Activated naive CD4-positive, alpha-beta T cell treated with anti-CD3 and anti-CD28 coated beads, Interleukin-2, amount 10 ng/mL, durations not matched to agents 7 days and 5 days (primary cell): ENCODE results near the gene MTMR2.

Experiments
- CTCF ChIA-PET: fragments of 350-600 bp; sonication (Branson Sonifier 250); formaldehyde crosslinking; loops from one replicate; lab custom pipeline; 2021; ENCODE audit warnings: antibody characterized with exemption; lab: Charles Lee
- DNase-seq: peaks from one replicate; pipeline ENCODE4 v3.0.0-alpha.2; 2020
- H3K27ac Mint-ChIP-seq: one replicate; pipeline ENCODE4 v1.8.0; 2021; ENCODE audit warnings: mild to moderate bottlenecking, moderate library complexity, mixed read lengths
- H3K27me3 Mint-ChIP-seq: one replicate; pipeline ENCODE4 v1.8.0; 2021; ENCODE audit warnings: mild to moderate bottlenecking, mixed read lengths
- H3K36me3 Mint-ChIP-seq: one replicate; pipeline ENCODE4 v1.8.0; 2021; ENCODE audit warnings: mixed read lengths
- H3K4me1 Mint-ChIP-seq: one replicate; pipeline ENCODE4 v1.8.0; 2021; ENCODE audit warnings: mixed read lengths
- H3K4me3 Mint-ChIP-seq: one replicate; pipeline ENCODE4 v1.8.0; 2021; ENCODE audit warnings: mild to moderate bottlenecking, moderate library complexity, mixed read lengths
- H3K9me3 Mint-ChIP-seq: one replicate; pipeline ENCODE4 v1.8.0; 2021; ENCODE audit warnings: mixed read lengths

The MTMR2 gene

GRCh38 chr11:95912902-95913560 is 10.9 kb downstream of the MTMR2 start:
- Mint-ChIP-seq H3K4me1 (no peaks in the 10 kb centered on the region), H3K9me3 (no peaks in the 10 kb centered on the region), H3K27me3 (no peaks in the 10 kb centered on the region), H3K4me3 (no peak overlapping the region), H3K36me3 (no peaks in the 10 kb centered on the region), H3K27ac (no peak overlapping the region)
- DNase-seq, result no peak
- CTCF ChIA-PET, result interaction anchor here (0.7 to 1.1 kb wide), 2 partner anchors 11 to 16 kb away, joined by 3 read pairs; no protein-coding TSS in a partner anchor

DNA sequence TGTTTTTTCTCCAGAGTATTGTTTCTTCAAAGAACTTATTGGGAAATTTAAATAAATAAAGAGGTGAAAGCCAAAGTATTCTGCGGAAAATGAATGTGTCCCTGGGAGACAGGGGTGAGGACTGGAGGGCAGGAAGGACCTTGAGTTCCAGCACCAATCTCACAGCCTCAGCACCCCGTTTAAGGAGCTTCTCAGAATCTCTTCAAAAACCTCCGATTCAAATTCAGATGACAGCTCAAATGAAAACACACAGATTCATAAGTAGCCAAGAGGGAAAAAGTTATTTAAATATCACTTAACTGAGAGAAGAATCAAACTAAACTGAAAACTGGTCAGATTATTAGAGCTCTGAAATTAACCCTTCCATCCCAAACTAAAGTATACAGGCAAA is 12.5 kb downstream of the MTMR2 start:
- CTCF ChIA-PET, result no interaction called here
- H3K4me3 Mint-ChIP-seq, result no peak overlapping the region
- no peaks in the 10 kb centered on the region for H3K27me3 Mint-ChIP-seq
- no peak for DNase-seq
- no peaks in the 10 kb centered on the region for H3K9me3 Mint-ChIP-seq
- H3K36me3 Mint-ChIP-seq, result no peaks in the 10 kb centered on the region
- no peaks in the 10 kb centered on the region for H3K4me1 Mint-ChIP-seq
- H3K27ac Mint-ChIP-seq, result no peak overlapping the region

DNA sequence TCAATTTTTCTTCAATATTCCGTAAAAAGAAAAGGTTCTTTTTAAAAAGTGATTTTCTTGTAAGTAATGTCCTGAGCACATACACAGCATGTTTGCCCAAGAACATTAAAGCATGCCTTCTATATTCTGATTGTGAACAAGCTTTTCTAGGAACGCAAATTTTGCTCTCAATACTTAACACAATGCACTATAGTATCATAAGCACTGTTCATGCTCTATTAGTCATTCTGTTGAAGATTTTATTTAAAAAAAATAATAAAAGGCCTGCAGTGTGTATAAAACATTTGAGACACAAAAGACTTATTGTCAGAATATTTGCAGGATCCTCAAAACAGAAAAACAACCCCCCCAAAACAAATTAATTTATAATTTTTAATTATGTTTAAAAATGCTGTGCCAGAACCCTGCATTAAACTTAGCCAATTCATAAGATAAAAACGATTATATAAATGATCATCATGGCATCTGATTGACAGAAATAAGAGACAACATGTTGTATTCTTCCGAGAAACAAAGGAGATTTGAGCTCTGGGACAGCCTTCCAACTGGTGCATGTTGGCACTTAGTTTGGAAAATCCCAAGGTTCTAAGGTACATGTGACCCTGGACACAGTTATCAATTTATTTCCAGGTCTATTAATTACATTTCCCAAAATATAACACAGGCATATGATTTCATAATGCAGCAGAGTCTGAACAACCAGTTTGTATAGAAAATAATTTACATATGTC is 13.1 kb downstream of the MTMR2 start:
- Mint-ChIP-seq H3K4me1 (no peaks in the 10 kb centered on the region), H3K27ac (no peak overlapping the region)

GRCh38 chr11:95908826-95909225 is 15.1 kb downstream of the MTMR2 start:
- DNase-seq, result no peak
- no peaks in the 10 kb centered on the region for H3K36me3 Mint-ChIP-seq
- H3K9me3 Mint-ChIP-seq, result no peaks in the 10 kb centered on the region
- no peaks in the 10 kb centered on the region for H3K4me1 Mint-ChIP-seq
- H3K4me3 Mint-ChIP-seq, result no peak overlapping the region
- CTCF ChIA-PET, result no interaction called here
- H3K27ac Mint-ChIP-seq, result no peak overlapping the region
- no peaks in the 10 kb centered on the region for H3K27me3 Mint-ChIP-seq

More for the DNA sequence above, 13.1 kb downstream of the MTMR2 start:
- DNase-seq, result no peak
- Mint-ChIP-seq H3K4me3 (no peak overlapping the region), H3K27me3 (no peaks in the 10 kb centered on the region), H3K9me3 (no peaks in the 10 kb centered on the region), H3K36me3 (no peaks in the 10 kb centered on the region)
- CTCF ChIA-PET, result no interaction called here

DNA sequence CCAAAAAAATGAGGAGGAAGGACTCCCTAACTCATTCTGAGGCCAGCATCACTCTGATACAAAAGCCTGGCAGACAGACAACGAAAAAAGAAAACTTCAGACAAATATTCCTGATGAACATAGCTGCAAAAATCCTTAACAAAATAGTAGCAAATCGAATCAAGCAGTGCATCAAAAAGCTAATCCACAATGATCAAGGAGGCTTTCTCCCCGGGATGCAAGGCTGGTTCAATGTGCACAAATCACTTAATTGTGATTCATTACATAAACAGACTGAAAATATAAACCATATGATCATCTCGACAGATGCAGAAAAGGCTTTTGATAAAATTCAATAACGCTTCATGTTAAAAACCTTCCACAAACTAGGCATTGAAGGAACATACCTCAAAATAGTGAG is 16.4 kb downstream of the MTMR2 start:
- CTCF ChIA-PET, result no interaction called here

DNA sequence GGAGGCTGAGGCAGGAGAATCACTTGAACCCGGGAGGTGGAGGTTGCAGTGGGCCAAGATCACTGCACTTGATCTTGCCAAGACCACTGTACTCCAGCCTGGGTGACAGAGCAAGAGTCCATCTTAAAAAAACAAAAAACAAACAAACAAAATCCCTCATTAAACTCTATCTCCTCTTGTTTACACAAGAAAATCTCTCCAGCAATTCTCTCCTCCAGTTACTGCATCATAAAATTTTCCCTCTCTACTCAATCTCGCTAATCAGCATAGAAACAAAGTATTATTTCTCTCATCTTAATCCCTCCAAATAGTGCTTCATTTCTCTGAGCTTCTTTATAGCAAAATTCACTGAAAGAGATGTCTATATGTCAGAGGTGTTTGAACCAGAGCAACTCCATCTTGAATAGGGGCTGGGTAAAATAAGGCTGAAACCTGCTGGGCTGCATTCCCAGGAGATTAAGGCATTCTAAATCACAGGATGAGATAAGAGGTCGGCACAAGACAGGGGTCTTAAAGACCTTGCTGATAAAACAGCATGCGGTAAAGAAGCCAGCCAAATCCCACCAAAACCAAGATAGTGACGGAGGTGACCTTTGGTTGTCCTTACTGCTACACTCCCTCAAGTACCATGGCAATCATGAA is 19.8 kb downstream of the MTMR2 start:
- H3K27ac Mint-ChIP-seq, result no peak overlapping the region
- H3K4me3 Mint-ChIP-seq, result no peak overlapping the region
- H3K4me1 Mint-ChIP-seq, result no peaks in the 10 kb centered on the region
- H3K27me3 Mint-ChIP-seq, result no peaks in the 10 kb centered on the region
- DNase-seq, result no peak
- H3K9me3 Mint-ChIP-seq, result no peaks in the 10 kb centered on the region
- CTCF ChIA-PET, result no interaction called here
- no peaks in the 10 kb centered on the region for H3K36me3 Mint-ChIP-seq

More for the DNA sequence above, 16.4 kb downstream of the MTMR2 start:
- no peak overlapping the region for H3K27ac Mint-ChIP-seq
- no peaks in the 10 kb centered on the region for H3K4me1 Mint-ChIP-seq
- no peaks in the 10 kb centered on the region for H3K36me3 Mint-ChIP-seq
- H3K27me3 Mint-ChIP-seq, result no peaks in the 10 kb centered on the region
- no peak overlapping the region for H3K4me3 Mint-ChIP-seq
- no peak for DNase-seq
- no peaks in the 10 kb centered on the region for H3K9me3 Mint-ChIP-seq

- Mint-ChIP-seq H3K4me1 (no peaks in the 10 kb centered on the region), H3K9me3 (no peaks in the 10 kb centered on the region), H3K36me3 (no peaks in the 10 kb centered on the region), H3K4me3 (no peak overlapping the region), H3K27me3 (no peaks in the 10 kb centered on the region), H3K27ac (no peak overlapping the region)
- DNase-seq, result no peak
- CTCF ChIA-PET, result no interaction called here
Observed at GRCh38 chr11:95898782-95899181, 25.1 kb downstream of the MTMR2 start.

GRCh38 chr11:95897731-95898130 is 26.2 kb downstream of the MTMR2 start:
- DNase-seq, result no peak
- H3K27me3 Mint-ChIP-seq, result no peaks in the 10 kb centered on the region
- CTCF ChIA-PET, result interaction anchor here (0.8 to 1.3 kb wide), 2 partner anchors 15 to 16 kb away, joined by 3 read pairs; no protein-coding TSS in a partner anchor
- H3K4me3 Mint-ChIP-seq, result no peak overlapping the region
- H3K9me3 Mint-ChIP-seq, result no peaks in the 10 kb centered on the region
- H3K36me3 Mint-ChIP-seq, result no peaks in the 10 kb centered on the region
- H3K4me1 Mint-ChIP-seq, result no peaks in the 10 kb centered on the region
- H3K27ac Mint-ChIP-seq, result no peak overlapping the region

- Mint-ChIP-seq H3K27ac (no peak overlapping the region), H3K36me3 (no peaks in the 10 kb centered on the region), H3K4me3 (no peak overlapping the region), H3K4me1 (no peaks in the 10 kb centered on the region), H3K27me3 (no peaks in the 10 kb centered on the region), H3K9me3 (no peaks in the 10 kb centered on the region)
- no peak for DNase-seq
- CTCF ChIA-PET, result no interaction called here
Observed at GRCh38 chr11:95895815-95896214, 28.1 kb downstream of the MTMR2 start.

DNA sequence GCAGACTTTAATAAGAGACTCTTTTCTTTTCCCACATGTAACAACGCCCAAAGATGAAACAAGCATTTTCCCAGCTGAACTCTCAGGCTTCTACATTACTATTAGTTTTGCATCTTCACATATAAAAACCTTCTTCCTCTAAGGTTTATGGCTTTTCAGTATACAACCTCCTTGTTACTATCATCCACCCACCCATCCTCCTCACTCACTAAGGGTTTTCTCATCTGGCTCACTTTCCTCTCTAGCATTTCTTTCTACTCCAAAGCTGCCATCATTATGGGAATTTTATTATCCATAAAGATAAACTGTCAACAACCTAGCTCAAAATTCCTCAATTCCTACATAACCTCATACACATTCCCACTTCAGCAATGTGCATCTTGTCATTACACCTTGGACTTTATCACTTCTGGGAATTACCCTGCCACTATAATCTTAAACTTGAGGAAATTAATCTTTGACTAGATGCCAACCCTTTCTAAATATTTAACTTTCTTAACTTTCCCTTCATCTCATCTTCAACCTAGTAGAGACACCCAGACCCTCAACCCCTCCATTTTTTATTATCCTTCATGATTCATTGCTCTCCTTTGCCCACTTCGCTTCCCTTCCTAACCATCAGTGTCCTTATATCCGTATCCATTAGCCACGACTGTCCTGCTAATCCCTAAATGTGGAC is 30.9 kb downstream of the MTMR2 start:
- DNase-seq, result no peak
- CTCF ChIA-PET, result no interaction called here

GRCh38 chr11:95892492-95892891 is 31.4 kb downstream of the MTMR2 start:
- Mint-ChIP-seq H3K9me3 (no peaks in the 10 kb centered on the region), H3K36me3 (no peaks in the 10 kb centered on the region), H3K4me1 (peaks cover 5% of the 10 kb centered on the region), H3K27ac (no peak overlapping the region), H3K27me3 (no peaks in the 10 kb centered on the region), H3K4me3 (no peak overlapping the region)
- CTCF ChIA-PET, result no interaction called here
- no peak for DNase-seq

More for the DNA sequence above, 30.9 kb downstream of the MTMR2 start:
- H3K36me3 Mint-ChIP-seq, result no peaks in the 10 kb centered on the region
- H3K4me1 Mint-ChIP-seq, result peaks cover 5% of the 10 kb centered on the region
- H3K4me3 Mint-ChIP-seq, result no peak overlapping the region
- H3K27me3 Mint-ChIP-seq, result no peaks in the 10 kb centered on the region
- H3K27ac Mint-ChIP-seq, result no peak overlapping the region
- no peaks in the 10 kb centered on the region for H3K9me3 Mint-ChIP-seq

- CTCF ChIA-PET, result no interaction called here
- H3K27me3 Mint-ChIP-seq, result no peaks in the 10 kb centered on the region
- H3K4me1 Mint-ChIP-seq, result peaks cover 5% of the 10 kb centered on the region
- no peak for DNase-seq
- no peak overlapping the region for H3K27ac Mint-ChIP-seq
- no peak overlapping the region for H3K4me3 Mint-ChIP-seq
- no peaks in the 10 kb centered on the region for H3K9me3 Mint-ChIP-seq
- no peaks in the 10 kb centered on the region for H3K36me3 Mint-ChIP-seq
Observed at GRCh38 chr11:95891423-95892170, 32.3 kb downstream of the MTMR2 start.

DNA sequence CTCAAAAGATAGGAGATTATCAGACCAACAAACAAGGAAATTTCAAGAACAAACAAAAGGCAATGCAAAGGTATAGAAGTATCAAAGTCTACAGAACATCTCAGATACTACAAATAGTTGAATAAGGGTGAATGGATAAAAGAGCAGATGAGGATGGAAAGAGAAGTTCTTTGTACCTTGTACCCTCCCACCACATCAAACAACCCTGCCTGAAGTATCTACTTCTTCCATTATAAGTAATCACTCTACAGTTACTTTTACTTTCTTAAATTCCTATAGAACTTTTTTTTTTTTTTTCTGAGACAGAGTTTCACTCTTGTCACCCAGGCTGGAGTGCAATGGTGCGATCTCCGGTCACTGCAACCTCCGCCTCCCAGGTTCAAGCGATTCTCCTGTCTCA is 35.1 kb downstream of the MTMR2 start:
- no peak for DNase-seq
- CTCF ChIA-PET, result no interaction called here
- peaks cover 5% of the 10 kb centered on the region for H3K4me1 Mint-ChIP-seq
- H3K9me3 Mint-ChIP-seq, result no peaks in the 10 kb centered on the region
- no peak overlapping the region for H3K27ac Mint-ChIP-seq
- H3K36me3 Mint-ChIP-seq, result peaks cover 4% of the 10 kb centered on the region
- H3K4me3 Mint-ChIP-seq, result no peak overlapping the region
- no peaks in the 10 kb centered on the region for H3K27me3 Mint-ChIP-seq

DNA sequence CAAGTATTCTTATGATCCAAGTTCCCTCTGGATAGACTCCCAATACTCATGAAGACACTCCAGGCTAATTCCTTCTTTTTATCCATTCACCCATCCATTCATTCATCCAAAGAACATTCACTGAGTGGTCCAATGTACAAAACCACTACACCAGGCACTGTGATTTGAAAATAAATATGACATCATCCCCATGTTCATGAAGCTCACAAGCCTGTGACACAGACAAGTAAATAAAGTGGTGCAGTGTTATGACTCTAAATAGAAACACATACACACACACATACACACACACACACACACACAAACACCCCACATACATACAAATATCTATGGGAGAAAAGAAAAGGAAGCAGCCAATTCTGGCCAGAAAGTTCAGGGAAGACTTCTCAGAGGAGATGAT is 35.5 kb downstream of the MTMR2 start:
- Mint-ChIP-seq H3K4me3 (no peak overlapping the region), H3K4me1 (peaks cover 5% of the 10 kb centered on the region), H3K27ac (no peak overlapping the region), H3K27me3 (no peaks in the 10 kb centered on the region), H3K9me3 (no peaks in the 10 kb centered on the region), H3K36me3 (peaks cover 4% of the 10 kb centered on the region)
- CTCF ChIA-PET, result no interaction called here
- DNase-seq, result no peak
